Natural killer cell (primary cell): ENCODE measurements around the gene STRN. TPM values are rescaled to one million over a fixed set of nuclear protein-coding genes. Genes with fewer than 3 reads are reported as not detected.
"Not testable (repeated sequence)": the region's sequence is repeated elsewhere in the genome, so short reads cannot be mapped to it uniquely, and the experiment has no call there.

Experiments used
- ATAC-seq, 3 donors: fragments of 150-1000 bp in 2 of 3; fragments of 200-7000 bp in 1 of 3; cut with Tn5 transposase; 1 replicate in 1 of 3; 2 replicates in 2 of 3; pipeline ENCODE4 v1.10.0; 2021; ENCODE audit warnings: mild to moderate bottlenecking in 2 of 3, moderate library complexity in 2 of 3
- DNase-seq, 2 donors: peaks; one replicate each; pipeline versions ENCODE4 v3.0.0 to v3.0.0-alpha.2; 2013 to 2021; ENCODE audit warnings: mixed read lengths in 1 of 2
- H3K27ac ChIP-seq: one replicate; pipeline ENCODE4 v1.5.1; 2013; ENCODE audit warnings: mild to moderate bottlenecking, low read length
- H3K27me3 ChIP-seq: one replicate; pipeline ENCODE4 v1.6.1; 2013; ENCODE audit warnings: low read length; ENCODE audit not compliant: control insufficient read depth, insufficient read depth
- H3K36me3 ChIP-seq: one replicate; pipeline ENCODE4 v1.6.1; 2013; ENCODE audit warnings: low read length; ENCODE audit not compliant: control insufficient read depth, insufficient read depth
- H3K4me1 ChIP-seq: one replicate; pipeline ENCODE4 v1.6.1; 2013; ENCODE audit warnings: low read length; ENCODE audit not compliant: control insufficient read depth, insufficient read depth
- H3K4me3 ChIP-seq: one replicate; pipeline ENCODE4 v1.5.1; 2013; ENCODE audit warnings: low read length
- H3K9me3 ChIP-seq: one replicate; pipeline ENCODE4 v1.6.1; 2013; ENCODE audit warnings: low read length; ENCODE audit not compliant: control insufficient read depth, insufficient read depth
- H3K27ac Mint-ChIP-seq, 2 donors: one replicate each; pipeline ENCODE4 v1.8.0; 2022; ENCODE audit warnings: mild to moderate bottlenecking in 2 of 2, mixed read lengths in 2 of 2, moderate library complexity in 1 of 2
- H3K27me3 Mint-ChIP-seq, 2 donors: one replicate each; pipeline ENCODE4 v1.8.0; 2022; ENCODE audit warnings: low read depth in 2 of 2, mixed read lengths in 2 of 2
- H3K36me3 Mint-ChIP-seq: one replicate; pipeline ENCODE4 v1.8.0; 2022; ENCODE audit warnings: mixed read lengths
- H3K4me1 Mint-ChIP-seq, 2 donors: one replicate each; pipeline ENCODE4 v1.8.0; 2022; ENCODE audit warnings: mixed read lengths in 2 of 2
- H3K4me3 Mint-ChIP-seq: one replicate; pipeline ENCODE4 v1.8.0; 2022; ENCODE audit warnings: mild to moderate bottlenecking, moderate library complexity, mixed read lengths
- H3K9me3 Mint-ChIP-seq, 2 donors: one replicate each; pipeline ENCODE4 v1.8.0; 2022; ENCODE audit warnings: mixed read lengths in 2 of 2
- CTCF ChIP-seq: fragments of 200-600 bp; IDR thresholded peaks from one replicate; pipeline ENCODE4 v1.8.0; 2022; ENCODE audit warnings: antibody characterized with exemption
- WGBS: methylation state at CpG from one replicate; pipeline ENCODE4 v1.1.7; 2013; ENCODE audit warnings: missing lambda C conversion rate; ENCODE audit not compliant: insufficient coverage; 5-methylcytosine and 5-hydroxymethylcytosine counted together
- intact Hi-C: fragments of 100-400 bp; cut with micrococcal nuclease; formaldehyde crosslinking; loops from one replicate; pipeline ENCODE4 v1.14.2; 2022
- total RNA-seq, 4 donors: library from RNA; stranded (reverse); fragments of 120-200 nt in 1 of 4; gene quantifications; one replicate each; pipeline versions ENCODE4 v1.2.3 to v1.2.4, GENCODE V29; 2013 to 2022

Gene STRN
- total RNA-seq, 3 donors from 2014 or later (not counting 1 experiment from before 2014, with no cell fraction given), result 43.1 to 49.9 (median 43.4) TPM

GRCh38 chr2:36951574-36951973 is 14.8 kb downstream of the STRN start:
- Mint-ChIP-seq H3K36me3 (no peaks in the 10 kb centered on the region), H3K4me1 (peaks cover 54 to 56% of the 10 kb centered on the region in 2 donors), H3K27ac (peak overlapping the region; percentile 47 to 48), H3K9me3 (no peaks in the 10 kb centered on the region), H3K4me3 (no peak overlapping the region), H3K27me3 (no peaks in the 10 kb centered on the region)
- Histone ChIP-seq H3K36me3 (peaks cover 4% of the 10 kb centered on the region), H3K9me3 (no peaks in the 10 kb centered on the region), H3K4me3 (no peak overlapping the region), H3K27ac (no peak overlapping the region), H3K4me1 (no peaks in the 10 kb centered on the region), H3K27me3 (no peaks in the 10 kb centered on the region)
- ATAC-seq, result peak in 1 of 3 donors; percentile 21
- TF ChIP-seq CTCF, result no peak
- DNase-seq, result no peak
- WGBS, result 95% methylated on average over 7 of the region's 7 CpGs
- intact Hi-C loops, result no loop called here

- no peaks in the 10 kb centered on the region for H3K9me3 ChIP-seq
- Mint-ChIP-seq H3K4me3 (no peak overlapping the region), H3K36me3 (no peaks in the 10 kb centered on the region), H3K27me3 (no peaks in the 10 kb centered on the region), H3K9me3 (no peaks in the 10 kb centered on the region), H3K27ac (peak overlapping the region; percentile 47 to 48), H3K4me1 (peaks cover 49 to 51% of the 10 kb centered on the region in 2 donors)
- H3K4me3 ChIP-seq, result no peak overlapping the region
- DNase-seq (no peak), ATAC-seq (no peak)
- 86% methylated on average over 2 of the region's 2 CpGs for WGBS
- H3K27ac ChIP-seq, result no peak overlapping the region
- TF ChIP-seq CTCF, result no peak
- peaks cover 4% of the 10 kb centered on the region for H3K36me3 ChIP-seq
- no peaks in the 10 kb centered on the region for H3K4me1 ChIP-seq
- intact Hi-C loops, result no loop called here
- H3K27me3 ChIP-seq, result no peaks in the 10 kb centered on the region
Measured at GRCh38 chr2:36951027-36951518, 15.3 kb downstream of the STRN start.

GRCh38 chr2:36949845-36950244 is 16.5 kb downstream of the STRN start:
- Mint-ChIP-seq H3K36me3 (no peaks in the 10 kb centered on the region), H3K27me3 (no peaks in the 10 kb centered on the region), H3K4me1 (peaks cover 39 to 41% of the 10 kb centered on the region in 2 donors), H3K9me3 (no peaks in the 10 kb centered on the region), H3K4me3 (no peak overlapping the region), H3K27ac (peak overlapping the region; percentile 3 to 32)
- intact Hi-C loops, result no loop called here
- Histone ChIP-seq H3K4me1 (no peaks in the 10 kb centered on the region), H3K4me3 (no peak overlapping the region), H3K27me3 (no peaks in the 10 kb centered on the region), H3K36me3 (peaks cover 4% of the 10 kb centered on the region), H3K9me3 (no peaks in the 10 kb centered on the region), H3K27ac (no peak overlapping the region)
- 71% methylated on average over 1 of the region's 1 CpG for WGBS
- no peak for TF ChIP-seq CTCF
- DNase-seq (no peak), ATAC-seq (no peak)

GRCh38 chr2:36945240-36945639 is 21.1 kb downstream of the STRN start:
- H3K36me3 ChIP-seq, H3K4me1 ChIP-seq, H3K27me3 Mint-ChIP-seq, H3K4me3 Mint-ChIP-seq, H3K4me3 ChIP-seq, H3K36me3 Mint-ChIP-seq, H3K27me3 ChIP-seq, H3K27ac Mint-ChIP-seq, H3K27ac ChIP-seq, DNase-seq, H3K9me3 Mint-ChIP-seq, ATAC-seq, intact Hi-C loops, H3K9me3 ChIP-seq: not testable (repeated sequence)
- WGBS, result 95% methylated on average over 9 of the region's 10 CpGs
- H3K4me1 Mint-ChIP-seq, result peaks cover 20 to 24% of the 10 kb centered on the region in 2 donors
